OCI-LY1 (cell line): ENCODE results near the gene KCNC4.

Source experiments
- H2AFZ ChIP-seq: fragments of 200-600 bp; sonication (generic), shearing (Covaris generic); 2 replicates; pipeline ENCODE4 v1.6.0; 2014; ENCODE audit warnings: antibody characterized with exemption, mild to moderate bottlenecking, low read length
- H3F3A ChIP-seq: fragments of 200-600 bp; sonication (generic), shearing (Covaris generic); 2 replicates; pipeline ENCODE4 v1.6.0; 2014; ENCODE audit warnings: mild to moderate bottlenecking, antibody characterized with exemption, low read length, moderate library complexity; ENCODE audit not compliant: insufficient read depth
- H3K27ac ChIP-seq: fragments of 200-600 bp; sonication (generic); 2 replicates; pipeline ENCODE4 v1.5.1; 2014; ENCODE audit warnings: low read length, mixed run types, mild to moderate bottlenecking, low read depth; ENCODE audit not compliant: poor library complexity, severe bottlenecking
- H3K27me3 ChIP-seq: fragments of 200-600 bp; sonication (generic); 2 replicates; pipeline ENCODE4 v1.6.0; 2014; ENCODE audit warnings: antibody characterized with exemption, mild to moderate bottlenecking, low read length, moderate library complexity; ENCODE audit not compliant: insufficient read depth
- H3K36me3 ChIP-seq: fragments of 200-600 bp; sonication (generic); 2 replicates; pipeline ENCODE4 v1.6.1; 2014; ENCODE audit warnings: mild to moderate bottlenecking, antibody characterized with exemption, low read length, moderate library complexity, mixed read lengths; ENCODE audit not compliant: insufficient read depth
- H3K4me1 ChIP-seq: fragments of 200-600 bp; sonication (generic); 2 replicates; pipeline ENCODE4 v1.5.1; 2014; ENCODE audit warnings: mild to moderate bottlenecking, low read length, moderate library complexity; ENCODE audit not compliant: insufficient read depth, severe bottlenecking
- H3K4me2 ChIP-seq: fragments of 200-600 bp; sonication (generic), shearing (Covaris generic); 2 replicates; pipeline ENCODE4 v1.6.1; 2014; ENCODE audit warnings: low read length
- H3K4me3 ChIP-seq: fragments of 200-600 bp; sonication (generic); 2 replicates; pipeline ENCODE4 v1.5.1; 2014; ENCODE audit warnings: low read length, low read depth, mild to moderate bottlenecking, mixed read lengths; ENCODE audit not compliant: poor library complexity, severe bottlenecking
- H3K79me2 ChIP-seq: fragments of 200-600 bp; shearing (Covaris generic); 2 replicates; pipeline ENCODE4 v1.6.1; 2016; ENCODE audit warnings: mixed run types, low read length, mixed read lengths; ENCODE audit not compliant: insufficient read depth
- H3K9ac ChIP-seq: fragments of 200-600 bp; sonication (generic), shearing (Covaris generic); 2 replicates; pipeline ENCODE4 v1.6.1; 2014; ENCODE audit warnings: mild to moderate bottlenecking, low read length, mixed read lengths
- H3K9me2 ChIP-seq: fragments of 200-600 bp; sonication (generic), shearing (Covaris generic); 2 replicates; pipeline ENCODE4 v1.6.1; 2014; ENCODE audit warnings: low read depth, mild to moderate bottlenecking, low read length, mixed read lengths
- H3K9me3 ChIP-seq: fragments of 200-600 bp; shearing (Covaris generic); 2 replicates; pipeline ENCODE4 v1.6.1; 2014; ENCODE audit warnings: low read length, mixed read lengths
- H4K20me1 ChIP-seq: fragments of 200-600 bp; sonication (generic), shearing (Covaris generic); 2 replicates; pipeline ENCODE4 v1.6.0; 2016; ENCODE audit warnings: mild to moderate bottlenecking, low read length; ENCODE audit not compliant: insufficient read depth
- CTCF ChIP-seq: fragments of 200-600 bp; sonication (generic), shearing (Covaris generic); IDR thresholded peaks from 2 replicates; pipeline ENCODE4 v1.5.1; 2017; ENCODE audit warnings: mild to moderate bottlenecking, antibody characterized with exemption, low read length, moderate library complexity, mixed read lengths
- EZH2 ChIP-seq: fragments of 200-600 bp; sonication (generic), shearing (Covaris generic); IDR thresholded peaks from 2 replicates; pipeline ENCODE4 v1.8.0; 2017; ENCODE audit warnings: borderline replicate concordance, mixed run types, mild to moderate bottlenecking, antibody characterized with exemption, low read length, moderate library complexity, mixed read lengths

The KCNC4 gene

GRCh38 chr1:110250749-110251148 is 40.6 kb downstream of the KCNC4 start:
- Histone ChIP-seq H3K9me2 (no peaks in the 10 kb centered on the region), H3K27me3 (no peaks in the 10 kb centered on the region; the same call in 1 of the 2 replicates), H3K27ac (no peak overlapping the region), H3K9me3 (no peaks in the 10 kb centered on the region), H3K36me3 (no peaks in the 10 kb centered on the region), H3K79me2 (no peaks in the 10 kb centered on the region), H3K4me2 (no peak overlapping the region), H2AFZ (no peak overlapping the region), H4K20me1 (no peaks in the 10 kb centered on the region), H3F3A (no peaks in the 10 kb centered on the region), H3K4me3 (no peak overlapping the region), H3K9ac (no peak overlapping the region), H3K4me1 (no peaks in the 10 kb centered on the region)
- TF ChIP-seq EZH2 (no peak), CTCF (no peak)

GRCh38 chr1:110253213-110253612 is 43.1 kb downstream of the KCNC4 start:
- H4K20me1 ChIP-seq = no peaks in the 10 kb centered on the region
- no peak overlapping the region for H3K4me3 ChIP-seq
- no peaks in the 10 kb centered on the region for H3K36me3 ChIP-seq
- H2AFZ ChIP-seq = no peak overlapping the region
- no peaks in the 10 kb centered on the region for H3K9me3 ChIP-seq
- H3K4me2 ChIP-seq = no peak overlapping the region
- H3K4me1 ChIP-seq = no peaks in the 10 kb centered on the region
- H3K27ac ChIP-seq = no peak overlapping the region
- H3K79me2 ChIP-seq = no peaks in the 10 kb centered on the region
- no peak overlapping the region for H3K9ac ChIP-seq
- H3K9me2 ChIP-seq = no peaks in the 10 kb centered on the region
- H3F3A ChIP-seq = no peaks in the 10 kb centered on the region
- H3K27me3 ChIP-seq = no peaks in the 10 kb centered on the region; the same call in 1 of the 2 replicates
- no peak for TF ChIP-seq CTCF
- no peak for TF ChIP-seq EZH2

- no peak overlapping the region for H3K4me3 ChIP-seq
- no peak overlapping the region for H3K9ac ChIP-seq
- H3K9me2 ChIP-seq = no peaks in the 10 kb centered on the region
- no peaks in the 10 kb centered on the region for H3F3A ChIP-seq
- H4K20me1 ChIP-seq = no peaks in the 10 kb centered on the region
- no peaks in the 10 kb centered on the region for H3K9me3 ChIP-seq
- H3K4me2 ChIP-seq = no peak overlapping the region
- H3K4me1 ChIP-seq = no peaks in the 10 kb centered on the region
- no peak overlapping the region for H3K27ac ChIP-seq
- H3K36me3 ChIP-seq = no peaks in the 10 kb centered on the region
- H3K79me2 ChIP-seq = no peaks in the 10 kb centered on the region
- no peak overlapping the region for H2AFZ ChIP-seq
- no peaks in the 10 kb centered on the region; the same call in 1 of the 2 replicates for H3K27me3 ChIP-seq
- TF ChIP-seq EZH2 = no peak
- TF ChIP-seq CTCF = no peak
Measured at GRCh38 chr1:110254604-110255391, 44.7 kb downstream of the KCNC4 start.
